Measurements from ENCODE around the gene BHMT. TPM values are rescaled to one million over a fixed set of nuclear protein-coding genes. Genes with fewer than 3 reads are reported as not detected.
A peak's percentile ranks its signal among the peaks of the same experiment; 100 is the strongest.

The BHMT gene
- not detected in 2 replicates for total RNA-seq

GRCh38 chr5:79111387-79111959 is at the start of gene BHMT:
TSS of gene BHMT (plus strand) at chr5:79111809. CDS start at chr5:79111886, 77 bp downstream.
- TF ChIP-seq CTCF (IDR thresholded peaks at IDR 0.05; ENCODE audit: insufficient read depth, low read length, severe bottlenecking): no peak
- H3K27me3 ChIP-seq (ENCODE audit: control insufficient read depth, insufficient read depth, low read length): peaks cover 6% of the 10 kb centered on the region

GRCh38 chr5:79062436-79062835 is 49.2 kb upstream of the BHMT start:
- no peak for FAIRE-seq
- peaks cover 1% of the 10 kb centered on the region for H3K27me3 ChIP-seq (ENCODE audit: control insufficient read depth, insufficient read depth, low read length)
- DNase-seq (ENCODE audit: low read depth): peak; percentile 39
- no peak for TF ChIP-seq CTCF (IDR thresholded peaks at IDR 0.05; ENCODE audit: insufficient read depth, low read length, severe bottlenecking)
- H3K4me3 ChIP-seq (ENCODE audit: low read depth, low read length): no peak overlapping the region
- H3K36me3 ChIP-seq (ENCODE audit: control insufficient read depth, insufficient read depth, low read length): no peaks in the 10 kb centered on the region

More at GRCh38 chr5:79111387-79111959, at the start of gene BHMT:
- DNase-seq (ENCODE audit: low read depth) (no peak), FAIRE-seq (no peak)
- Histone ChIP-seq H3K36me3 (ENCODE audit: control insufficient read depth, insufficient read depth, low read length) (no peaks in the 10 kb centered on the region), H3K4me3 (ENCODE audit: low read depth, low read length) (no peak within 1 kb of the TSS)

- DNase-seq (ENCODE audit: low read depth) (no peak), FAIRE-seq (no peak)
- Histone ChIP-seq H3K4me3 (ENCODE audit: low read depth, low read length) (no peak within 1 kb of the TSS), H3K36me3 (ENCODE audit: control insufficient read depth, insufficient read depth, low read length) (no peaks in the 10 kb centered on the region), H3K27me3 (ENCODE audit: control insufficient read depth, insufficient read depth, low read length) (no peaks in the 10 kb centered on the region)
- TF ChIP-seq CTCF (IDR thresholded peaks at IDR 0.05; ENCODE audit: insufficient read depth, low read length, severe bottlenecking): no peak
Measured at GRCh38 chr5:79069488-79070349, 41.9 kb upstream of the BHMT start, which contains the start of the genes BHMT2 and DMGDH. TSS of gene BHMT2 (plus strand) at chr5:79069767. CDS start at chr5:79069783, 16 bp downstream. TSS of gene DMGDH (minus strand) at chr5:79069674. CDS start at chr5:79069620, 54 bp downstream.

GRCh38 chr5:79070350-79070667 is 41.3 kb upstream of the BHMT start:
- no peaks in the 10 kb centered on the region for H3K27me3 ChIP-seq (ENCODE audit: control insufficient read depth, insufficient read depth, low read length)
- no peak for TF ChIP-seq CTCF (IDR thresholded peaks at IDR 0.05; ENCODE audit: insufficient read depth, low read length, severe bottlenecking)
- FAIRE-seq: no peak
- DNase-seq (ENCODE audit: low read depth): no peak
- no peaks in the 10 kb centered on the region for H3K36me3 ChIP-seq (ENCODE audit: control insufficient read depth, insufficient read depth, low read length)
- no peak overlapping the region for H3K4me3 ChIP-seq (ENCODE audit: low read depth, low read length)

GRCh38 chr5:79074641-79075040 is 37.0 kb upstream of the BHMT start:
- no peaks in the 10 kb centered on the region for H3K36me3 ChIP-seq (ENCODE audit: control insufficient read depth, insufficient read depth, low read length)
- TF ChIP-seq CTCF (IDR thresholded peaks at IDR 0.05; ENCODE audit: insufficient read depth, low read length, severe bottlenecking): no peak
- DNase-seq (ENCODE audit: low read depth): peak; percentile 69
- FAIRE-seq: peak; percentile 79
- no peak overlapping the region for H3K4me3 ChIP-seq (ENCODE audit: low read depth, low read length)
- H3K27me3 ChIP-seq (ENCODE audit: control insufficient read depth, insufficient read depth, low read length): no peaks in the 10 kb centered on the region

Measured in bronchial epithelial cell (primary cell).